OCI-LY7 (cell line): Measurements from ENCODE around the gene KNCN. TPM values are rescaled to one million over a fixed set of nuclear protein-coding genes. Genes with fewer than 3 reads are reported as not detected.

ENCODE experiments used
- BruUV-seq: library from RNA; stranded (reverse); fragments of 400-500 nt; replicated peaks from 2 replicates; lab custom pipeline; 2021; lab: Mats Ljungman, UMichigan
- CTCF ChIA-PET: fragments of 300-600 bp; sonication (Branson Sonifier 250); formaldehyde crosslinking; loops from one replicate; lab custom pipeline; 2022; ENCODE audit warnings: antibody characterized with exemption; ENCODE audit not compliant: unreplicated experiment; lab: Charles Lee
- POLR2A ChIA-PET: fragments of 300-600 bp; sonication (Branson Sonifier 250); formaldehyde crosslinking; loops from one replicate; lab custom pipeline; 2022; ENCODE audit warnings: antibody characterized with exemption; lab: Charles Lee
- DNase-seq: peaks from one replicate; pipeline ENCODE4 v3.0.0-alpha.2; 2015; ENCODE audit warnings: low spot score
- H2AFZ ChIP-seq: fragments of 200-600 bp; sonication (generic), shearing (Covaris generic); 2 replicates; pipeline ENCODE4 v1.6.1; 2014; ENCODE audit warnings: mild to moderate bottlenecking, antibody characterized with exemption, low read length, moderate library complexity
- H3K27ac ChIP-seq: fragments of 200-600 bp; sonication (generic); 2 replicates; pipeline ENCODE4 v1.5.1; 2014; ENCODE audit warnings: mixed run types, low read depth, mild to moderate bottlenecking, moderate library complexity, low read length, inconsistent platforms; ENCODE audit not compliant: poor library complexity, severe bottlenecking
- H3K36me3 ChIP-seq: fragments of 200-600 bp; sonication (generic); 2 replicates; pipeline ENCODE4 v1.6.1; 2014; ENCODE audit warnings: mild to moderate bottlenecking, antibody characterized with exemption, low read length, moderate library complexity, mixed read lengths; ENCODE audit not compliant: insufficient read depth
- H3K4me1 ChIP-seq: fragments of 200-600 bp; sonication (generic); 2 replicates; pipeline ENCODE4 v1.5.1; 2014; ENCODE audit warnings: mild to moderate bottlenecking, low read length; ENCODE audit not compliant: insufficient read depth, poor library complexity, severe bottlenecking
- H3K4me2 ChIP-seq: fragments of 200-600 bp; sonication (generic); 2 replicates; pipeline ENCODE4 v1.6.1; 2014; ENCODE audit warnings: mild to moderate bottlenecking, low read length
- H3K4me3 ChIP-seq: fragments of 200-600 bp; sonication (generic); 2 replicates; pipeline ENCODE4 v1.5.1; 2014; ENCODE audit warnings: mild to moderate bottlenecking, low read depth, low read length; ENCODE audit not compliant: poor library complexity, severe bottlenecking
- H3K79me2 ChIP-seq: fragments of 200-600 bp; sonication (generic); 2 replicates; pipeline ENCODE4 v1.6.1; 2016; ENCODE audit warnings: low read depth, mild to moderate bottlenecking, low read length, moderate library complexity, mixed read lengths; ENCODE audit not compliant: insufficient read depth
- H3K9me2 ChIP-seq: fragments of 200-600 bp; sonication (generic); 2 replicates; pipeline ENCODE4 v1.6.1; 2016; ENCODE audit warnings: mild to moderate bottlenecking, low read length, mixed read lengths; ENCODE audit not compliant: insufficient read depth
- H3K9me3 ChIP-seq: fragments of 200-600 bp; sonication (generic); 2 replicates; pipeline ENCODE4 v1.6.1; 2014; ENCODE audit warnings: mild to moderate bottlenecking, mixed run types, low read length, mixed read lengths
- H4K20me1 ChIP-seq: fragments of 200-600 bp; sonication (generic); 2 replicates; pipeline ENCODE4 v1.6.1; 2014; ENCODE audit warnings: mild to moderate bottlenecking, antibody characterized with exemption, low read length, moderate library complexity, mixed read lengths; ENCODE audit not compliant: insufficient read depth
- EZH2phosphoT487 ChIP-seq: fragments of 200-600 bp; sonication (generic); IDR thresholded peaks from 2 replicates; pipeline ENCODE4 v1.6.1; 2018; ENCODE audit warnings: low read depth, borderline replicate concordance, mild to moderate bottlenecking, mixed run types, antibody characterized with exemption, low read length, moderate library complexity, mixed read lengths
- intact Hi-C: fragments of 100-400 bp; cut with micrococcal nuclease; formaldehyde crosslinking; loops from one replicate; pipeline ENCODE4 v1.10.0; 2022; ENCODE audit not compliant: unreplicated experiment
- total RNA-seq, 2 experiments: library from RNA; depleted of rRNA in 1 of 2; stranded (reverse); fragments of >200 nt in 1 of 2; shearing (Covaris generic) in 1 of 2; gene quantifications; 2 replicates each; pipeline ENCODE4 v1.2.3, GENCODE V29; 2014 to 2022
- TF ChIP-seq, protein P1 (sequence below): fragments of 200-600 bp; sonication (generic); conservative IDR thresholded peaks from 2 replicates; pipeline ENCODE4 v1.5.1; 2014; ENCODE audit warnings: mild to moderate bottlenecking, antibody characterized with exemption, low read length, moderate library complexity, mixed read lengths

KNCN gene
- total RNA-seq, 2 experiments from 2014 or later: not detected

DNA sequence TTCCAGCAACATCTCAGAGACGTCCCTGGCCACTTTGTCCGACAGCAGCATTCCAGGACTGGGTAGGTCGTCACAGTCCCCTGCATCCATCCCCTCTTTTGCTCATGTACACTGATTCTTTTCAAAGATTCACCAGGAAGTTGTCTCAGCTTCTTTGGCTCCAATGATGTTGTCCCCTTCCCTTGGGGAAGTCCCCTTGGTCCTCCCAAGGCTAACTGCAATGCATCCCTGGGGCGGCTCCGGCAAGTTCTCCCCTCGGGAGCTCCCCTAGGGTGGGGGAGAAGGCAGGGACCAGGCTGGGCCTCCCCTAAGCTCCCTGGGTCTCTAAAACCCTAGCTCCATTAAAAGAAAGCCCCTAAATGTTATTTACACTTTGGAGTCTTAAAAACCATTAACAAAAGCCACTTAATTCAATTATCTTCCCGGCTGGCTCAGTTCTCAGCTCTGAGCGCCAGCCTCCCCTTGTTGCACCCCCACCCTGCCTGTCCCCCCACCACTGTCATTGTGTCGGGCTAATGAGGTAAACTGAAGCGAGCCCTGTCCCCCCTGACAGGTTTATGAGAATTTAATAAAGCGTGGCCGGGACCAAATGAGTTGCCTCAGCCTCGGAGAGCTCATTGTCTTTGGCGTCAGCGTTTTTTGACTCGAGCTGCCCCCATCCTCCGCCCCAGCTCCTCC, 25.3 kb downstream of the KNCN start:
- CTCF ChIA-PET: interaction anchor here (0.5 to 1.5 kb wide), 4 partner anchors 49 to 205 kb away, joined by 3 to 4 read pairs (median 3); no protein-coding TSS in a partner anchor
- no peak overlapping the region for H3K4me3 ChIP-seq
- no peaks in the 10 kb centered on the region for H3K9me3 ChIP-seq
- no peaks in the 10 kb centered on the region for H3K9me2 ChIP-seq
- no peaks in the 10 kb centered on the region; the same call in 1 of the 2 replicates for H4K20me1 ChIP-seq
- intact Hi-C loops: no loop called here
- H3K79me2 ChIP-seq: no peaks in the 10 kb centered on the region
- BruUV-seq: no TSS peak
- POLR2A ChIA-PET: interaction anchor here (0.8 kb wide), 1 partner anchor 25 kb away, joined by 3 read pairs; no protein-coding TSS in a partner anchor
- no peak overlapping the region for H3K4me2 ChIP-seq
- no peak overlapping the region for H3K27ac ChIP-seq
- DNase-seq: no peak
- H3K4me1 ChIP-seq: no peaks in the 10 kb centered on the region
- TF ChIP-seq, protein P1, sequence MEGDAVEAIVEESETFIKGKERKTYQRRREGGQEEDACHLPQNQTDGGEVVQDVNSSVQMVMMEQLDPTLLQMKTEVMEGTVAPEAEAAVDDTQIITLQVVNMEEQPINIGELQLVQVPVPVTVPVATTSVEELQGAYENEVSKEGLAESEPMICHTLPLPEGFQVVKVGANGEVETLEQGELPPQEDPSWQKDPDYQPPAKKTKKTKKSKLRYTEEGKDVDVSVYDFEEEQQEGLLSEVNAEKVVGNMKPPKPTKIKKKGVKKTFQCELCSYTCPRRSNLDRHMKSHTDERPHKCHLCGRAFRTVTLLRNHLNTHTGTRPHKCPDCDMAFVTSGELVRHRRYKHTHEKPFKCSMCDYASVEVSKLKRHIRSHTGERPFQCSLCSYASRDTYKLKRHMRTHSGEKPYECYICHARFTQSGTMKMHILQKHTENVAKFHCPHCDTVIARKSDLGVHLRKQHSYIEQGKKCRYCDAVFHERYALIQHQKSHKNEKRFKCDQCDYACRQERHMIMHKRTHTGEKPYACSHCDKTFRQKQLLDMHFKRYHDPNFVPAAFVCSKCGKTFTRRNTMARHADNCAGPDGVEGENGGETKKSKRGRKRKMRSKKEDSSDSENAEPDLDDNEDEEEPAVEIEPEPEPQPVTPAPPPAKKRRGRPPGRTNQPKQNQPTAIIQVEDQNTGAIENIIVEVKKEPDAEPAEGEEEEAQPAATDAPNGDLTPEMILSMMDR: no peak
- TF ChIP-seq EZH2phosphoT487: no peak
- H2AFZ ChIP-seq: no peak overlapping the region
- no peaks in the 10 kb centered on the region for H3K36me3 ChIP-seq

DNA sequence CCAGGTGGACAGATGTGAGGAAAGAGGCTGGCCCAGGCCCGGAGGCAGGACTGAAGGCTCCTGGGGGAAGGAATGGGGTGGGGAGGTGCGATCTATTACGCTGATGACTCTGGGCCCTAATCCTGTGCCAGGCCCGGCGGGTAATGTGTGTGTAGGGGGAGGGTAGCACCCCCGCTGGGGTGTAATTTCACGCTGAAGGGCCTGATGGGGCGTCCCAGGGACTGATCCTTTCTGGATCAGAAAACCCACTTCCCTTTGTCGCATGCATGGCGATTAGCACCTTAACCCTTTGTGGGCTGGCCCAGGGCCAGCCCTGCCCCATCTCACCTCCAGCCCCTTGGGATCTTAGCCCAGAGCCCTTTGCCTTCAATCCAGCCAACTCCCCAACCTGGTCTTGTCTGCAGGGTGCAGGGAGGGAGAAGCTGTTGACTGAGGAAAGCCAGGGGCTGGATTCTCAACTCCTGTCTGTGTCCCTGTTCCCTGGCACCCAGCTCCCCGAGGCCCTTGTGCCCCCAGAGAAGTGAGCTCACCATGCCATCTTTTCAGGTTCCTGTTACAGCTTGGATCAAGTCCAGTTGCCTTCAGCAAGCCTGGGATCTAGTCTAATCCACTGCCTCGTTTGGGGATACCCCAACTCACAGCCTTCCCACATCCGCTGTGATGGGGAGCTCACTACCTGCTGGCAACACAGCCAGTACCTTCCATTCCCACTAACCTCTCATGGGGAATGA, 26.0 kb downstream of the KNCN start:
- Histone ChIP-seq H3K4me1 (no peaks in the 10 kb centered on the region), H3K9me2 (no peaks in the 10 kb centered on the region), H4K20me1 (no peaks in the 10 kb centered on the region; the same call in 1 of the 2 replicates), H3K27ac (no peak overlapping the region), H3K4me2 (no peak overlapping the region), H2AFZ (no peak overlapping the region), H3K36me3 (no peaks in the 10 kb centered on the region), H3K9me3 (no peaks in the 10 kb centered on the region), H3K79me2 (no peaks in the 10 kb centered on the region), H3K4me3 (no peak overlapping the region)
- ChIA-PET POLR2A (interaction anchor here (0.6 to 0.8 kb wide), 2 partner anchors 24 to 143 kb away, joined by 3 to 5 read pairs; partner anchors contain the start of gene ATPAF1), CTCF (interaction anchor here (0.5 to 0.9 kb wide), 3 partner anchors 76 to 205 kb away, joined by 3 read pairs; no protein-coding TSS in a partner anchor)
- DNase-seq: no peak
- no TSS peak for BruUV-seq
- intact Hi-C loops: no loop called here
- TF ChIP-seq EZH2phosphoT487: no peak
- TF ChIP-seq, protein P1: no peak
